GM12865 (cell line): ENCODE results near the gene BCL10.
A peak's percentile ranks its signal among the peaks of the same experiment; 100 is the strongest.

Experiments
- DNase-seq: peaks from one replicate; pipeline ENCODE4 v3.0.0; 2010; ENCODE audit warnings: low read depth
- H3K4me3 ChIP-seq: 2 replicates; pipeline ENCODE4 v1.5.1; 2011; ENCODE audit warnings: mild to moderate bottlenecking, low read depth, low read length, control low read depth
- CTCF ChIP-seq: IDR thresholded peaks from 2 replicates; pipeline ENCODE4 v1.5.1; 2011; ENCODE audit warnings: low read length, control low read depth, low read depth, inconsistent platforms; ENCODE audit not compliant: insufficient read depth; ENCODE audit errors: missing control alignments

Gene BCL10

GRCh38 chr1:85278853-85279314, 2.5 kb upstream of the BCL10 start:
- DNase-seq: peak; percentile 75
- no peak for TF ChIP-seq CTCF
- H3K4me3 ChIP-seq: peak overlapping the region; percentile 12; the same call in 1 of the 2 replicates

DNA sequence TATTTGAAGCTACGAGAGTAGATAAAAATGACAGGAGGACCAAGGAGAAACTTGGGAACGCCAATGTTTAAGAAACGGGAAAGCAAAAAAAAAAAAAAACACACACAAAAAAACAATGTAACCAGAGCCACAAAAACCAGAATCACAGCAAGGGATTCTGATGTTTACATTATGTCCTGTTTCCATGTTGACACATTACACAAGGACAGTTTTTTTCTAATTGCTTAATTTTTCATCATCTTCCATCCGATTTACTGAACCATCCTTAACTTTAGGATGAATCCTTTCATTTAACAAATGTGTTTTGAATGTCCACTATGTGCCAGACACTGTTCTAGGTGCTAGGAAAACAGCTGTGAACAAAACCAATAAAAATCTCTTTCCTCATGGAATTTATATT, 1.4 kb upstream of the BCL10 start:
- no peak for TF ChIP-seq CTCF
- no peak overlapping the region for H3K4me3 ChIP-seq
- DNase-seq: no peak

GRCh38 chr1:85276978-85277639, 677 bp upstream of the BCL10 start:
- peak overlapping the region; percentile 46 for H3K4me3 ChIP-seq
- DNase-seq: no peak

DNA sequence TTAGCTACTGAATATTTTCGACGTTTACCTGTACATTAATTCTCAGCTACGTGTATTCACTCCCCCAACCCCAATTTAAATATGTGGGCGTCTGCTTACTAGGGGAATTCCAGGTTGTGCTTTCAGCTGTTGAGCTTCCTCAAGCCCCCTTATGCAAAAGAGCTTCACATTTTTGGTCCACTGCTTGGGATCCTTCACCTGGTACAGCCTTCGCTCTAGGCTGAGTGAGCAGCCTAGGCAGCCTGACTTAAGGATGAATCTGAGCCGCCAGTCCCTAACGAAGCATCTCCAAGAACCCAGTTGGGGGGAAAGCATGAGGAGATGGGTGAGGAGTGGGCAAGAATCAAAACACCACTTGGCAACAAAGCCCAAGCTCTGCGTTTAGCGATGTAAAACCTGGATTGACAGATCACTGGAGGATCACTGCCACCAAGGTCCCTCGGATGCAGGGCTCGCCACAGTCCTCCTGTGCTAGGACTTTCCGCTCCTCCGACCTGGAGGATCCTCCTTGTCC, 674 bp downstream of the BCL10 start:
- no peak for TF ChIP-seq CTCF
- DNase-seq: peak; percentile 66
- H3K4me3 ChIP-seq: peak overlapping the region; percentile 99

More at GRCh38 chr1:85276978-85277639, 677 bp upstream of the BCL10 start:
- TF ChIP-seq CTCF: no peak

DNA sequence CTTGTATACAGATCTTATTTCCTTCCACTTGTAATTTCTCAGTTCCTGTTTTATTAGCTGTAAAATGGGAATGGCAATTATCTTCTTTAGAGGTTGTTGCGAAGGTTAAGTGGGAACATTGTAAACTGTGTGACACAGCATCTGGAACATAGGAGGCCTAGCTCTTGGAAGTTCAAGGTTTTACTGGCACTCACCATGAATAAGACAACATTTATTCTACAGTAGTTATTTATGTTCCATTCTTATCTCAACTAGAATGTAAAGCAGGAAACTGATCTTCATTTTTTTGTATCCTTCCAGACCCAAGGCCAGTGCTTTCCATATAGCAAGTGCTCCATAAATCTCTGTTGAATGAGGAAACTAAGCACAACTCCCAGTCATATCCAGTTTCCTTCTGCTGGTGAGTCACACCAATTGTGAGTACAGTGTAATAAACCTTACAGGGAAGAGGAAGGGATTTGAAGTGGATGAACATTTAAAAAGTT, 1.4 kb downstream of the BCL10 start:
- DNase-seq: no peak
- peak overlapping the region; percentile 99 for H3K4me3 ChIP-seq
- TF ChIP-seq CTCF: no peak

DNA sequence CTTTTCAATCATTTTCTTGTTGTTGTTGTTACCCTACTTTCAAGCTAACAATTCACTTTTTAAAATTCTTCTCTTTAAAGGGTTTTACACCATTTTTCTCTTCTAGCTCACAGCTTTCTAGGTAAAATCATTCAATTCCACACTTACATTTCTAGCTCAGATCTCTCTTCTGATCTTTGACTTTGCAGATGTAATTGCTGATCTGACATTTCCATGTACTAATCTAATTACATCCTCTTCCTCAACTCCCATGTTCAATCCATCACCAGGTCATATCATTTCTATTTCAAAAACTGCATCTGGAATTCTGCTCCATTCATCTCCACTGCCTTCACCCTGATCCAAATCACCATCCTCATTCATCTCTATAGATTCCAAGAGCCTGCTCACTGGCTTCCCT, 3.0 kb downstream of the BCL10 start:
- no peak overlapping the region for H3K4me3 ChIP-seq
- TF ChIP-seq CTCF: no peak
- DNase-seq: no peak
